Glutamatergic neuron (in vitro differentiated cells): ENCODE data around the gene TEX22. TPM values are rescaled to one million over a fixed set of nuclear protein-coding genes. Genes with fewer than 3 reads are reported as not detected.

Source experiments
- DNase-seq: peaks from one replicate; pipeline ENCODE4 v3.0.0; 2022
- H3K27ac Mint-ChIP-seq: one replicate; pipeline ENCODE4 v1.8.0; 2020; ENCODE audit warnings: mild to moderate bottlenecking, mixed read lengths, inconsistent platforms; ENCODE audit not compliant: unreplicated experiment
- H3K27me3 Mint-ChIP-seq: one replicate; pipeline ENCODE4 v1.8.0; 2020; ENCODE audit warnings: mild to moderate bottlenecking, moderate library complexity, mixed read lengths, inconsistent platforms; ENCODE audit not compliant: unreplicated experiment
- H3K36me3 Mint-ChIP-seq: one replicate; pipeline ENCODE4 v1.8.0; 2020; ENCODE audit warnings: mild to moderate bottlenecking, mixed read lengths, inconsistent platforms; ENCODE audit not compliant: unreplicated experiment
- H3K4me1 Mint-ChIP-seq: one replicate; pipeline ENCODE4 v1.8.0; 2020; ENCODE audit warnings: mild to moderate bottlenecking, low read depth, mixed read lengths, inconsistent platforms; ENCODE audit not compliant: unreplicated experiment
- H3K4me3 Mint-ChIP-seq: one replicate; pipeline ENCODE4 v1.8.0; 2020; ENCODE audit warnings: mild to moderate bottlenecking, mixed read lengths, inconsistent platforms; ENCODE audit not compliant: unreplicated experiment
- H3K9me3 Mint-ChIP-seq: one replicate; pipeline ENCODE4 v1.8.0; 2020; ENCODE audit warnings: mild to moderate bottlenecking, moderate library complexity, mixed read lengths, inconsistent platforms; ENCODE audit not compliant: unreplicated experiment
- CTCF ChIP-seq: fragments of 200-600 bp; sonication (generic); IDR thresholded peaks from one replicate; pipeline ENCODE4 v1.5.0; 2021; ENCODE audit not compliant: partially characterized antibody, unreplicated experiment
- total RNA-seq: library from RNA; stranded (reverse); fragmentation: NEBNext Ultra II Directional; extraction: Animal tissue kit (Norgen Biotek cat#: 25700); gene quantifications from one replicate; pipeline ENCODE4 v1.2.1, GENCODE V29; 2021; ENCODE audit not compliant: unreplicated experiment

The TEX22 gene
- total RNA-seq, 1 donor from 2014 or later = 2.7 TPM

DNA sequence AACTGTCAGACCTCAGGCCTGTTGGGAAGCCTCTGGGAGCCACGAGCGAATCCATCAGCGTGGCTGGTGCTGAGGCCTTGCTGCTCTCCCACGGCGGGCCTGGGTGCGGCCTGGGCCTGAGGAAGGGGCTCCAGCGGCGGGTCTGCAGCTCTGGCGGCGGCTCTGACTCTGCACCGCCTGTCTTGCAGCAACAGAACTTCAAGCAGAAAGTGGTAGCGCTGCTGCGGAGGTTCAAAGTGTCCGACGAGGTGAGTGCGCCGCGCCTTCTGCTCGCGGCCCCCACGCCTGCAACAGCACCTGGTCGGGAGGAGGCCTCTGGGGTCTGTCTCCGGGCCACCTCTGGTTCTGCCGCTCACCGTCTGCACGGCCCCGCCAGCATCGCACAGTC, 28.7 kb upstream of the TEX22 start:
- H3K4me1 Mint-ChIP-seq = peaks cover 3% of the 10 kb centered on the region
- peaks cover 7% of the 10 kb centered on the region for H3K9me3 Mint-ChIP-seq

DNA sequence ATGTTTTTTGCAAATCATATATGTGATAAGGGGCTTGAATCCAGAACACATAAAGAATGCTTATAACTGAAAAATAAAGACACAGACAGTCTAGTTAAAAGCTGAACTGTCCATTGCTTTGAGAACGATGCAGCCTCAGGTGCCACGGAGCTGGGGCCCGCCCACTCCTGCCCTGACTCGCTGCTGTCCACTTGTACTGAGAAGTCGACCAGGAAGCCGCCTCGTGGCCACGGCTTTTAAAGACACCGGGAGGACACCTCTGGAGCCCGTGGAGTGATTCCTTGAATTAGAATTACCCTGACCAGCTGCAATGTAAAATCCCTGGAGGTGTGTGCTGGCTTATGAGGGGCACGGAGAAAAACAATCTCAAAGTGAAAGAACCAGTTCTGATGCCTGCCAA, 23.9 kb upstream of the TEX22 start:
- H3K27ac Mint-ChIP-seq = no peak overlapping the region
- no peak for TF ChIP-seq CTCF
- H3K4me3 Mint-ChIP-seq = no peak overlapping the region
- peaks cover 2% of the 10 kb centered on the region for H3K27me3 Mint-ChIP-seq
- no peak for DNase-seq
- H3K4me1 Mint-ChIP-seq = peaks cover 3% of the 10 kb centered on the region
- H3K9me3 Mint-ChIP-seq = peaks cover 12% of the 10 kb centered on the region
- no peaks in the 10 kb centered on the region for H3K36me3 Mint-ChIP-seq

More for the DNA sequence above, 28.7 kb upstream of the TEX22 start:
- Mint-ChIP-seq H3K4me3 (no peak overlapping the region), H3K27ac (no peak overlapping the region), H3K27me3 (peaks cover 2% of the 10 kb centered on the region), H3K36me3 (no peaks in the 10 kb centered on the region)
- DNase-seq = no peak
- TF ChIP-seq CTCF = no peak

DNA sequence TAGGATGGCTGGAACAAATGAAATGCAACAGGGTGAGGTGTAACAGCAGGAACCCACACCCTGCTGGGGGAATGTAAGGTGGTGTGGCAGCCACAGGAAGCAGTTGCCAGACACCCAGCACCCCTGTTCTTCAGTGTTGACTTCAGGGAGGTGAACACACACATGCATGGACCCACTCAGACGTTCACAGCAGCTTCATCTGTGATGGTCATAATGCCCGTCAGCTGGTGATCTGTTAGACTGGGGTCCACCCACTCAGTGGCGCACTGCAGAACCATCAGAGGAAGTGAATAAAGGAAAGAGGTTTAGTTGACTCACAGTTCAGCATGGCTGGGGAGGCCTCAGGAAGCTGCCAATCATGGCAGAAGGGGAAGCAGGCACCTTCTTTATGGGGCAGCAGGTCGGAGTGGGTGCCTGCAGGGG, 22.7 kb upstream of the TEX22 start:
- H3K27ac Mint-ChIP-seq = no peak overlapping the region
- H3K27me3 Mint-ChIP-seq = peaks cover 2% of the 10 kb centered on the region
- TF ChIP-seq CTCF = no peak
- DNase-seq = no peak
- peaks cover 10% of the 10 kb centered on the region for H3K9me3 Mint-ChIP-seq
- H3K4me3 Mint-ChIP-seq = no peak overlapping the region
- H3K36me3 Mint-ChIP-seq = no peaks in the 10 kb centered on the region
- H3K4me1 Mint-ChIP-seq = peaks cover 3% of the 10 kb centered on the region

DNA sequence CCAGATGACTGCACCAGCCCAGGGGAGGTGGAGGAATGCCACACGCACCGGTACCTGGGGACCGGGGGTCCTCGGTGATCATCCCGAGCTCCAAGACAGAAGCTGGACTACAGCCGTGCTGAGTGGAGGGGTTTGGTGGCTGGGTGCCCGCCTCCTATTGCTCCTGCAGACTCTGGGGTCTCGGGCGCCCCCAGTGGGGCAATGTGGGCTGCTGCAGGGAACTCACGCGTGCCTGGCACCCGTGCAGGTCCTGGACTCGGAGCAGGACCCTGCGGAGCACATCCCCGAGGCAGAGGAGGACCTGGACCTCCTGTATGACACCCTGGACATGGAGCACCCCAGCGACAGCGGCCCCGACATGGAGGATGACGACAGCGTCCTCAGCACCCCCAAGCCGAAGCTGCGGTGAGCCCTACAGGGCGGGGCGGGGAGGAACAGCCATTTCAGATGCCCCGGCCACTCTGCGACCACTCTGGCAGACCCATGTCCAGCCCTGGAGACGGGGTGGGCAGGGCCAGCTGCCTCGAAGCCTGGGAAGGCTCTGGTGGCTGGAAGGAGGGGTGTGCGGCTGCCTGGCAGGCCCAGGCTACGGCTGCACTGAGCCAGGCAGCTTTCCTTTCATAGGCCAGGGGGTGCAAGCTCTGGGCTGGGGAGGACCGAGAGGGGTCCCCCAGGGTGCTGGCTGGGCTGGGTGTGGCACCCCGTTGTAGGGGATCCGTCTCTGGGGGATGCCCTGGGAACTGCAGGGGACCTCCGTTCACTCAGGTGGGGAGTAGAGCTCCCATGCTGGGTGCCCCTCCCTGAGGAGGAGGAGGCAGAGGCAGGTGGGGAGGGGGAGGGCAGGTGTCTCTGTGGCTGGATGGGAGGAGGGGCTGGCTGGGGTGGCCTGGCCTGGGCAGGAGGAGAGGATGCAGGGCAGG, 21.6 kb upstream of the TEX22 start:
- Mint-ChIP-seq H3K4me1 (no peaks in the 10 kb centered on the region), H3K27ac (no peak overlapping the region), H3K4me3 (no peak overlapping the region), H3K36me3 (no peaks in the 10 kb centered on the region), H3K27me3 (peaks cover 2% of the 10 kb centered on the region), H3K9me3 (peaks cover 8% of the 10 kb centered on the region)
- no peak for DNase-seq
- no peak for TF ChIP-seq CTCF

- H3K27ac Mint-ChIP-seq = no peak overlapping the region
- TF ChIP-seq CTCF = no peak
- no peak overlapping the region for H3K4me3 Mint-ChIP-seq
- peaks cover 4% of the 10 kb centered on the region for H3K27me3 Mint-ChIP-seq
- no peaks in the 10 kb centered on the region for H3K4me1 Mint-ChIP-seq
- DNase-seq = no peak
- peaks cover 8% of the 10 kb centered on the region for H3K9me3 Mint-ChIP-seq
- H3K36me3 Mint-ChIP-seq = no peaks in the 10 kb centered on the region
Measured at GRCh38 chr14:105377555-105378182, 20.7 kb upstream of the TEX22 start.
